Mesothelial cell of epicardium (in vitro differentiated cells): ENCODE results near the gene CTTNBP2. TPM values are rescaled to one million over a fixed set of nuclear protein-coding genes. Genes with fewer than 3 reads are reported as not detected.
A peak's percentile ranks its signal among the peaks of the same experiment; 100 is the strongest.

Experiments used
- DNase-seq, 2 experiments: peaks; one replicate each; pipeline ENCODE4 v3.0.0; 2021; ENCODE audit warnings: low spot score in 2 of 2; ENCODE audit not compliant: unreplicated experiment in 2 of 2
- H3K27ac Mint-ChIP-seq: 2 replicates; pipeline ENCODE4 v1.8.0; 2021; ENCODE audit warnings: mixed read lengths
- H3K27me3 Mint-ChIP-seq: 2 replicates; pipeline ENCODE4 v1.8.0; 2021; ENCODE audit warnings: low read depth, mixed read lengths
- H3K36me3 Mint-ChIP-seq: 2 replicates; pipeline ENCODE4 v1.8.0; 2021; ENCODE audit warnings: mixed read lengths
- H3K4me1 Mint-ChIP-seq: 2 replicates; pipeline ENCODE4 v1.8.0; 2021; ENCODE audit warnings: mixed read lengths
- H3K4me3 Mint-ChIP-seq: 2 replicates; pipeline ENCODE4 v1.8.0; 2021; ENCODE audit warnings: mild to moderate bottlenecking, moderate library complexity, mixed read lengths
- H3K9me3 Mint-ChIP-seq: 2 replicates; pipeline ENCODE4 v1.8.0; 2021; ENCODE audit warnings: mixed read lengths
- total RNA-seq: library from RNA; stranded (reverse); gene quantifications from 3 replicates; pipeline ENCODE4 v1.2.1, GENCODE V29; 2021
- TF ChIP-seq, protein P1 (sequence below): fragments of 200-600 bp; sonication (generic); IDR thresholded peaks from one replicate; pipeline ENCODE4 v1.5.0; 2021; ENCODE audit warnings: antibody characterized with exemption; ENCODE audit not compliant: unreplicated experiment

The CTTNBP2 gene
- total RNA-seq, 1 donor from 2014 or later = 12.1 TPM

DNA sequence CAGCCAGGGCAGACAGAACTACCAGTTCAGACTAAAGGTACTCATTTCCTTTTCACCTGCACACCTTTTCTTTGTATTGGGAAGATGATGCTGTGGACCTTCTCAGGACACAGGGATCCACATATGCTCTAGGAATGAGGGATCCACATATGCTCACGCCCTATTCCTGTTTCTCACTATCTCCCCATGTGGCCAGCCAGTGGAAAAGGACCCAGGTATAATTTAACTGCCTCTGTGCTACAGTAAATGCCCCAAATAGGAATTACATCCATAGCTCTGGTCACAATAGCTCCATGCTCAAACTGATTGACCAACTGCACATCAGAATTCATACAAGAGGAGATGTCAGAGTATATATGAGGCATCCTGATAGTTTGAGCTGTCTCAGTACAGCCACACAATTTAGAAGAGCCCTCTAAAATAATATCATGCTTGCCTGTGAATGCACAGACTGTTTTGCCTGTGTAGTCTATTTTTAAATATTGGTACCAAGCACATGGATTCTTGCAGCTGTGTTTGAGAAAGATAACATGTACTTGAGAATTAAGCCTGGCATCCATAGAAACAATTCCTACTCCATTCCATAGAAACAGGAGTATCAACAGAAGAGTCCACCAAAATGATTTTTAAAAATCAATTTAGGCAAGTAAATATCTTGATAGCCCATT is 43.7 kb downstream of the CTTNBP2 start:
- Mint-ChIP-seq H3K27me3 (no peaks in the 10 kb centered on the region), H3K27ac (no peak overlapping the region), H3K9me3 (peaks cover 9% of the 10 kb centered on the region), H3K36me3 (peaks cover 3% of the 10 kb centered on the region), H3K4me3 (no peak overlapping the region), H3K4me1 (peaks cover 21% of the 10 kb centered on the region)
- no peak for DNase-seq
- TF ChIP-seq, protein P1, sequence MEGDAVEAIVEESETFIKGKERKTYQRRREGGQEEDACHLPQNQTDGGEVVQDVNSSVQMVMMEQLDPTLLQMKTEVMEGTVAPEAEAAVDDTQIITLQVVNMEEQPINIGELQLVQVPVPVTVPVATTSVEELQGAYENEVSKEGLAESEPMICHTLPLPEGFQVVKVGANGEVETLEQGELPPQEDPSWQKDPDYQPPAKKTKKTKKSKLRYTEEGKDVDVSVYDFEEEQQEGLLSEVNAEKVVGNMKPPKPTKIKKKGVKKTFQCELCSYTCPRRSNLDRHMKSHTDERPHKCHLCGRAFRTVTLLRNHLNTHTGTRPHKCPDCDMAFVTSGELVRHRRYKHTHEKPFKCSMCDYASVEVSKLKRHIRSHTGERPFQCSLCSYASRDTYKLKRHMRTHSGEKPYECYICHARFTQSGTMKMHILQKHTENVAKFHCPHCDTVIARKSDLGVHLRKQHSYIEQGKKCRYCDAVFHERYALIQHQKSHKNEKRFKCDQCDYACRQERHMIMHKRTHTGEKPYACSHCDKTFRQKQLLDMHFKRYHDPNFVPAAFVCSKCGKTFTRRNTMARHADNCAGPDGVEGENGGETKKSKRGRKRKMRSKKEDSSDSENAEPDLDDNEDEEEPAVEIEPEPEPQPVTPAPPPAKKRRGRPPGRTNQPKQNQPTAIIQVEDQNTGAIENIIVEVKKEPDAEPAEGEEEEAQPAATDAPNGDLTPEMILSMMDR = no peak

DNA sequence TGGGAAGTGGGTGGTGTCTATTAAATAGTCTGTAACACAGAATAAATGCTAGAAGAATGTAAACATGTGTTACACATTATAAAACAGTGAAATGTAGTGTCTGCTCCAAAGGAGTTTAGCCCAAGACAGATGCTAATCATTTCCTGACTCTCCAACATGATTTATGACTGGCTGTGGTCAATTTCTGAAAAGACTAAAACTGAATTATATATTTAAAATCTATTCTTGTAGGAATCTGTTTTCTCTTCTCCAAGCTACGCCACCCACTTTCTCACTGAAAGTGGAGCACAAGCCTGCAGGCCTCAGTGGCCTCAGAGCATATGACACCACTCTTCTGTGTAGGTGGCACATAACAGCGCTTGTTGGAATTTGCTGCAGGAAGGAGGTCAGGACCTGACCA is 44.4 kb downstream of the CTTNBP2 start:
- Mint-ChIP-seq H3K27ac (no peak overlapping the region), H3K36me3 (peaks cover 3% of the 10 kb centered on the region), H3K4me3 (no peak overlapping the region), H3K4me1 (peaks cover 21% of the 10 kb centered on the region), H3K9me3 (peaks cover 9% of the 10 kb centered on the region), H3K27me3 (no peaks in the 10 kb centered on the region)
- no peak for DNase-seq
- TF ChIP-seq, protein P1 = no peak

DNA sequence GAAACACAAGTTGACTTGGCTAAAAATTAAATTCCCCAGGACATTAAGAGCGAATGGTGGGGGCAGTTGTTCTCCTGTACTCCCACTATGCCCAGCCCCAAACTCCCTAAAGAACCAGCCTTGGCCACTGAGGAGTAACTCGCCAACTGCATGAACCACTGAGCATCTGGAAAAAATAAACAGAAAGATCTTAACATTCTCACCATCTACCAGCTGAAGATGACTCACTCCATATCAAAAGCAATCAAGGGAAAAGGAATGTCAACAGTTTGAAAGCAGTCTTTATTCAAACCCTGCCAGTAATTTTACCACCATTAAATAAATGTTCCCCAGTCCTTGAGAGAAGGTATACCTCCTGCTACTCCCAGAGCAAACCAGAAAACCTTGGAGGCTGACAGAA is 45.4 kb downstream of the CTTNBP2 start:
- H3K36me3 Mint-ChIP-seq = no peaks in the 10 kb centered on the region
- no peaks in the 10 kb centered on the region for H3K27me3 Mint-ChIP-seq
- DNase-seq = no peak
- TF ChIP-seq, protein P1 = no peak
- peaks cover 18% of the 10 kb centered on the region for H3K4me1 Mint-ChIP-seq
- H3K4me3 Mint-ChIP-seq = no peak overlapping the region
- peak overlapping the region; percentile 81 for H3K27ac Mint-ChIP-seq
- H3K9me3 Mint-ChIP-seq = peaks cover 9% of the 10 kb centered on the region

DNA sequence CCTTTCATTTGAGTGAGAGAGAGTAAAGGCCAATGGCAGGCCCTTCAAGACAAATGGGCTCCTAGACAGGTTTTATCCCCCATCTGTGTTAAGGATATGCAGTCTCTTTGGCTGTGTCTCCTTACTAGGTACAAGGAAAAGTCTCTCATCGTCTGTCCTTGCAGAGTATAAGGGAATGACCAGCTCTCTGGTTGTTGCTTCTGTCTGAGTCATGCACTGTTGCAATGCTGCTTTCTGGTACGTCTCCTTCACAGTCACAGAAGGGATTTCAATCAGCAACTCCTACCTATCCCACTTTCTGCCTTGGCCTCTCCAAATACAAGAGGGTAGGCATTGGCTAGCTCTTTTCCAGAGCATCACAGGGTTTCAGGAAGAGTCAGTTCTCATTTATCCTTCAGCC is 48.1 kb downstream of the CTTNBP2 start:
- Mint-ChIP-seq H3K4me1 (peaks cover 13% of the 10 kb centered on the region), H3K27ac (no peak overlapping the region), H3K4me3 (no peak overlapping the region), H3K27me3 (no peaks in the 10 kb centered on the region), H3K36me3 (no peaks in the 10 kb centered on the region), H3K9me3 (no peaks in the 10 kb centered on the region)
- no peak for DNase-seq
- TF ChIP-seq, protein P1 = no peak

DNA sequence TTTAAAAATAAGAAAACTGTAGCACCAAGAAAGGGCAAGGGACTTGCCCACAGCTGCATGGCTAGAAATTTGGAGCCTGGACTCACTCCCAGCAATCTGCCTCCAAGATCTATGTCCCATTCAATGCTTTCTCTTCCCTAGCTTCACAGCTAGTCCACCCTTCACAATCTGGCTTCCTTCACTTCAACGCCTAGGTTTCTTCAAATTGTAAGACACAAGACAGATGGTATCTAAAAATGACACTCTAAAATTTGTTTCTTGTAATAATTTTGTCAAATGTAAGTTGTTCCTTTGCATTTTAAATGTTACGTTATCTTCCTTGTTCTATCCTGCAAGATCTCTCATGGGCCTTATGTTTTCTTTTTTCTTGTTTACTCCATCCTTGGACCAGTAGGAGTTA is 48.6 kb downstream of the CTTNBP2 start:
- Mint-ChIP-seq H3K4me3 (no peak overlapping the region), H3K4me1 (peaks cover 13% of the 10 kb centered on the region), H3K36me3 (no peaks in the 10 kb centered on the region), H3K27me3 (no peaks in the 10 kb centered on the region), H3K9me3 (no peaks in the 10 kb centered on the region), H3K27ac (no peak overlapping the region)
- TF ChIP-seq, protein P1 = no peak
- DNase-seq = no peak
